ENCODE data around the gene MCOLN2. TPM values are rescaled to one million over a fixed set of nuclear protein-coding genes. Genes with fewer than 3 reads are reported as not detected.
"Not testable (repeated sequence)": the region's sequence is repeated elsewhere in the genome, so short reads cannot be mapped to it uniquely, and the experiment has no call there.

Gene MCOLN2
- total RNA-seq, 1 experiment from 2014 or later = 22.5 TPM

DNA sequence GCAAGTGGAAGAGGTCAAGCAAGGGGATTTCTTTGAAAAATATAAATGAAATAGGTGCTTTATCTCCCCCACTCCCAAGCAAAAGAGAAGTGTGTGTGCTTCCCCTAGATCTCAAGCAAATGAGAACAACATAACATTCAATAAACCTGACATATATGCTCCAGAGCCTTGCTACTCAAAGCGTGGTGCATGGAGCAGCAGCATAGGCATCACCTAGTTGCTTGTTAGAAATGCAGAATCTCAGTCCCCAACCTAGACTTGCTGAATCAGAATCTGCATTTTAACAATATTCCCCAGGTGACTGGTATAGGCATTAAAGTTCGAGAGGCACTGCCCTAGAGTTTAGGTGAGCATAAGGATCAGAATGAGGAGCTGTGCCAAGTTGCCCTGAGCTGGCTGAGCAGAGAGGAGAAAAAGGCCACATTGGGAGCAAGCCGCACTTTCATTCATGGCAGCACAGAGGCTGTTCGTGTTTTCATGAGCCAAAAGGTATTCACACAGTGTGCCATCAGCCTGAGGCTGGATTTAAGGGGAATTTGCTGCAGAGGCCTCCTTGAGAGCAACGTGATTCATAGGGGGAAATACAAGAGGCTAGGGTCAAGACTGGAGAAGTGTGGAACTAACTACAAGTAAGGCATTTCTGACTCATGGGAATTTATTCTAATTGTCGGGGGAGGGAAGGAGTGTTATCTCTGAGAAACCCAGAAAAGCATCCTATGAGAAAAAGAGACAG lies 89.7 kb downstream of the MCOLN2 start:
- peaks cover 19% of the 10 kb centered on the region for H3K27me3 ChIP-seq (ENCODE audit: control insufficient read depth, insufficient read depth, low read length)
- no peaks in the 10 kb centered on the region for H3K36me3 ChIP-seq (ENCODE audit: control insufficient read depth, insufficient read depth, low read length)
- no peak overlapping the region for H3K4me3 ChIP-seq (ENCODE audit: low read depth in 2 of 2, low read length in 2 of 2)
- ChIA-PET POLR2A (no interaction called here), CTCF (no interaction called here)
- DNase-seq (ENCODE audit: low read depth, low spot score) (no peak), ATAC-seq (peak; percentile 77)
- H3K27ac ChIP-seq (ENCODE audit: low read length) = no peak overlapping the region
- intact Hi-C loops (cut with micrococcal nuclease; ENCODE audit: unreplicated experiment) (no loop called here), in situ Hi-C loops (cut with HindIII; ENCODE audit: low pct_unique_long_range_greater_than_20kb, low sequenced_read_pairs) (no loop called here)
- no peaks in the 10 kb centered on the region for H3K9me3 ChIP-seq (ENCODE audit: control insufficient read depth, insufficient read depth, low read depth, low read length)
- no TSS peak for BruUV-seq (replicated peaks)
- 0 out of 2 replicates have a peak, but pooled peaks cover 3% of the 10 kb centered on the region for H3K4me1 ChIP-seq (ENCODE audit: control insufficient read depth, insufficient read depth, low read length)
- TF ChIP-seq SIN3A (IDR thresholded peaks at IDR 0.05; ENCODE audit: borderline replicate concordance, insufficient read depth, low read depth, low read length) (no peak), TCF7L2 (IDR thresholded peaks at IDR 0.05; ENCODE audit: low read depth, low read length) (no peak), POLR2AphosphoS5 (IDR thresholded peaks at IDR 0.05; ENCODE audit: low read depth, low read length) (no peak)
- TF ChIP-seq, protein P1, sequence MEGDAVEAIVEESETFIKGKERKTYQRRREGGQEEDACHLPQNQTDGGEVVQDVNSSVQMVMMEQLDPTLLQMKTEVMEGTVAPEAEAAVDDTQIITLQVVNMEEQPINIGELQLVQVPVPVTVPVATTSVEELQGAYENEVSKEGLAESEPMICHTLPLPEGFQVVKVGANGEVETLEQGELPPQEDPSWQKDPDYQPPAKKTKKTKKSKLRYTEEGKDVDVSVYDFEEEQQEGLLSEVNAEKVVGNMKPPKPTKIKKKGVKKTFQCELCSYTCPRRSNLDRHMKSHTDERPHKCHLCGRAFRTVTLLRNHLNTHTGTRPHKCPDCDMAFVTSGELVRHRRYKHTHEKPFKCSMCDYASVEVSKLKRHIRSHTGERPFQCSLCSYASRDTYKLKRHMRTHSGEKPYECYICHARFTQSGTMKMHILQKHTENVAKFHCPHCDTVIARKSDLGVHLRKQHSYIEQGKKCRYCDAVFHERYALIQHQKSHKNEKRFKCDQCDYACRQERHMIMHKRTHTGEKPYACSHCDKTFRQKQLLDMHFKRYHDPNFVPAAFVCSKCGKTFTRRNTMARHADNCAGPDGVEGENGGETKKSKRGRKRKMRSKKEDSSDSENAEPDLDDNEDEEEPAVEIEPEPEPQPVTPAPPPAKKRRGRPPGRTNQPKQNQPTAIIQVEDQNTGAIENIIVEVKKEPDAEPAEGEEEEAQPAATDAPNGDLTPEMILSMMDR (IDR thresholded peaks at IDR 0.05) = no peak
- TF ChIP-seq, protein P2, sequence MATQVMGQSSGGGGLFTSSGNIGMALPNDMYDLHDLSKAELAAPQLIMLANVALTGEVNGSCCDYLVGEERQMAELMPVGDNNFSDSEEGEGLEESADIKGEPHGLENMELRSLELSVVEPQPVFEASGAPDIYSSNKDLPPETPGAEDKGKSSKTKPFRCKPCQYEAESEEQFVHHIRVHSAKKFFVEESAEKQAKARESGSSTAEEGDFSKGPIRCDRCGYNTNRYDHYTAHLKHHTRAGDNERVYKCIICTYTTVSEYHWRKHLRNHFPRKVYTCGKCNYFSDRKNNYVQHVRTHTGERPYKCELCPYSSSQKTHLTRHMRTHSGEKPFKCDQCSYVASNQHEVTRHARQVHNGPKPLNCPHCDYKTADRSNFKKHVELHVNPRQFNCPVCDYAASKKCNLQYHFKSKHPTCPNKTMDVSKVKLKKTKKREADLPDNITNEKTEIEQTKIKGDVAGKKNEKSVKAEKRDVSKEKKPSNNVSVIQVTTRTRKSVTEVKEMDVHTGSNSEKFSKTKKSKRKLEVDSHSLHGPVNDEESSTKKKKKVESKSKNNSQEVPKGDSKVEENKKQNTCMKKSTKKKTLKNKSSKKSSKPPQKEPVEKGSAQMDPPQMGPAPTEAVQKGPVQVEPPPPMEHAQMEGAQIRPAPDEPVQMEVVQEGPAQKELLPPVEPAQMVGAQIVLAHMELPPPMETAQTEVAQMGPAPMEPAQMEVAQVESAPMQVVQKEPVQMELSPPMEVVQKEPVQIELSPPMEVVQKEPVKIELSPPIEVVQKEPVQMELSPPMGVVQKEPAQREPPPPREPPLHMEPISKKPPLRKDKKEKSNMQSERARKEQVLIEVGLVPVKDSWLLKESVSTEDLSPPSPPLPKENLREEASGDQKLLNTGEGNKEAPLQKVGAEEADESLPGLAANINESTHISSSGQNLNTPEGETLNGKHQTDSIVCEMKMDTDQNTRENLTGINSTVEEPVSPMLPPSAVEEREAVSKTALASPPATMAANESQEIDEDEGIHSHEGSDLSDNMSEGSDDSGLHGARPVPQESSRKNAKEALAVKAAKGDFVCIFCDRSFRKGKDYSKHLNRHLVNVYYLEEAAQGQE (IDR thresholded peaks at IDR 0.05; ENCODE audit: insufficient read depth in 1 of 2, low read depth in 2 of 2, low read length in 1 of 2) = no peak

DNA sequence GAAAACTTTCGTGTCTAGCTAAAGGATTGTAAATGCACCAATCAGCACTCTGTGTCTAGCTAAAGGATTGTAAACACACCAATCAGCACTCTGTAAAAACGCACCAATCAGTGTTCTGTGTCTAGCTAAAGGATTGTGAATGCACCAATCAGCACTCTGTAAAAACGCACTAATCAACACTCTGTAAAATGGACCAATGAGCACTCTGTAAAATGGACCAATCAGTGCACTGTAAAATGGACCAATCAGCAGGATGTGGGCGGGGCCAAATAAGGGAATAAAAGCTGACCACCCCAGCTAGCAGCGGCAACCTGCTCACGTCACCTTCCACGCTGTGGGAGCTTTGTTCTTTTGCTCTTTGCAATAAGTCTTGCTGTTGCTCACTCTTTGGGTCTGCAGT lies 94.2 kb downstream of the MCOLN2 start:
- H3K27ac ChIP-seq (ENCODE audit: low read length); H3K4me1 ChIP-seq (ENCODE audit: control insufficient read depth, insufficient read depth, low read length); H3K9me3 ChIP-seq (ENCODE audit: control insufficient read depth, insufficient read depth, low read depth, low read length); intact Hi-C loops (cut with micrococcal nuclease; ENCODE audit: unreplicated experiment); H3K27me3 ChIP-seq (ENCODE audit: control insufficient read depth, insufficient read depth, low read length); H3K36me3 ChIP-seq (ENCODE audit: control insufficient read depth, insufficient read depth, low read length); BruUV-seq (replicated peaks); H3K4me3 ChIP-seq (ENCODE audit: low read depth in 2 of 2, low read length in 2 of 2); in situ Hi-C loops (cut with HindIII; ENCODE audit: low pct_unique_long_range_greater_than_20kb, low sequenced_read_pairs); ATAC-seq; DNase-seq (ENCODE audit: low read depth, low spot score): not testable (repeated sequence)
- ChIA-PET POLR2A (interaction anchor here (0.6 to 0.9 kb wide), 2 partner anchors 10 to 64 kb away, joined by 3 read pairs; partner anchors contain the start of gene LPAR3), CTCF (interaction anchor here (0.6 kb wide), 1 partner anchor 468 kb away, joined by 12 read pairs; no protein-coding TSS in a partner anchor)

DNA sequence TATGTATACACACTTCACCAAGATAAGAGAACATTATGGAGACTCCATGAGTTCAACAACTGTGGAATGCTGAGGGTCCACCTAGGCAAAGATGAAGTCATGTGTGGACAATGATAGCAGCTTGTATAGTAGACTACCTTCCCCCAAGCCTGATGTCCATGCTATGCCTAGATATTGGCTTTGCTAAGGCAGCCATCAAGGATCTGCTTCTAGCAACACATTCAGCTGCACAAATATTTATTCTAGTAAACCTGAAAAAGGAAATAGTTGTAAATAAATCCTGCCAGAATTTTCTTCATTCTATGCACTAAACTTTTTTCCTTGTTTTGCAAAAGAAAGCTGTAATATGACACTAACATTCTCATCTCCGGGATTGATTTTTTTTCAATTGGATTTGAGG lies 96.9 kb downstream of the MCOLN2 start:
- no peaks in the 10 kb centered on the region for H3K36me3 ChIP-seq (ENCODE audit: control insufficient read depth, insufficient read depth, low read length)
- H3K27ac ChIP-seq (ENCODE audit: low read length) = no peak overlapping the region
- ChIA-PET CTCF (no interaction called here), POLR2A (no interaction called here)
- intact Hi-C loops (cut with micrococcal nuclease; ENCODE audit: unreplicated experiment) (no loop called here), in situ Hi-C loops (cut with HindIII; ENCODE audit: low pct_unique_long_range_greater_than_20kb, low sequenced_read_pairs) (no loop called here)
- no TSS peak for BruUV-seq (replicated peaks)
- H3K4me3 ChIP-seq (ENCODE audit: low read depth in 2 of 2, low read length in 2 of 2) = no peak overlapping the region
- peaks cover 4% of the 10 kb centered on the region; the same call in 1 of the 2 replicates for H3K27me3 ChIP-seq (ENCODE audit: control insufficient read depth, insufficient read depth, low read length)
- ATAC-seq (no peak), DNase-seq (ENCODE audit: low read depth, low spot score) (no peak)
- H3K9me3 ChIP-seq (ENCODE audit: control insufficient read depth, insufficient read depth, low read depth, low read length) = no peaks in the 10 kb centered on the region
- TF ChIP-seq, protein P2 (IDR thresholded peaks at IDR 0.05; ENCODE audit: insufficient read depth in 1 of 2, low read depth in 2 of 2, low read length in 1 of 2) = no peak
- TF ChIP-seq POLR2AphosphoS5 (IDR thresholded peaks at IDR 0.05; ENCODE audit: low read depth, low read length) (no peak), TCF7L2 (IDR thresholded peaks at IDR 0.05; ENCODE audit: low read depth, low read length) (no peak), SIN3A (IDR thresholded peaks at IDR 0.05; ENCODE audit: borderline replicate concordance, insufficient read depth, low read depth, low read length) (no peak)
- TF ChIP-seq, protein P1 (IDR thresholded peaks at IDR 0.05) = no peak
- no peaks in the 10 kb centered on the region for H3K4me1 ChIP-seq (ENCODE audit: control insufficient read depth, insufficient read depth, low read length)
